Tongue (tissue), 2 donors: ENCODE results near the gene STPG2. TPM values are rescaled to one million over a fixed set of nuclear protein-coding genes. Genes with fewer than 3 reads are reported as not detected.

Experiments used
- DNase-seq: peaks from one replicate; pipeline ENCODE4 v3.0.0-alpha.2; 2015
- total RNA-seq: library from RNA; depleted of rRNA; stranded (reverse); fragments of >200 nt; gene quantifications from one replicate; pipeline ENCODE4 v1.2.3, GENCODE V29; 2014

STPG2 gene
- total RNA-seq, 1 donor from 2014 or later = 0.31 TPM

GRCh38 chr4:98092833-98093439 lies 50.3 kb downstream of the STPG2 start:
- peak; percentile 26 for DNase-seq

GRCh38 chr4:98081936-98082335 lies 61.3 kb downstream of the STPG2 start:
- DNase-seq = no peak

GRCh38 chr4:98068495-98068894 lies 74.8 kb downstream of the STPG2 start:
- DNase-seq = no peak

- no peak for DNase-seq
Measured at GRCh38 chr4:98055800-98056501, 87.3 kb downstream of the STPG2 start.

- DNase-seq = peak; percentile 12
Measured at GRCh38 chr4:98046665-98047064, 96.6 kb downstream of the STPG2 start.

- no peak for DNase-seq
Measured at GRCh38 chr4:98030059-98030458, 113.2 kb downstream of the STPG2 start.

GRCh38 chr4:98027827-98028226 lies 115.4 kb downstream of the STPG2 start:
- no peak for DNase-seq

- DNase-seq = no peak
Measured at GRCh38 chr4:98026362-98026761, 116.9 kb downstream of the STPG2 start.

- no peak for DNase-seq
Measured at GRCh38 chr4:98006814-98007412, 136.4 kb downstream of the STPG2 start.

GRCh38 chr4:98006060-98006459 lies 137.2 kb downstream of the STPG2 start:
- no peak for DNase-seq

GRCh38 chr4:98000940-98001339 lies 142.3 kb downstream of the STPG2 start:
- no peak for DNase-seq

- DNase-seq = no peak
Measured at GRCh38 chr4:97998203-97998602, 145.1 kb downstream of the STPG2 start.

- DNase-seq = no peak
Measured at GRCh38 chr4:97994765-97995465, 148.4 kb downstream of the STPG2 start.

GRCh38 chr4:97990409-97990808 lies 152.9 kb downstream of the STPG2 start:
- DNase-seq = no peak

- peak; percentile 47 for DNase-seq
Measured at GRCh38 chr4:97987019-97987648, 156.1 kb downstream of the STPG2 start.

- no peak for DNase-seq
Measured at GRCh38 chr4:97984545-97985131, 158.6 kb downstream of the STPG2 start.

- DNase-seq = peak; percentile 27
Measured at GRCh38 chr4:97978791-97979488, 164.3 kb downstream of the STPG2 start.

- DNase-seq = peak; percentile 41
Measured at GRCh38 chr4:97953171-97953941, 189.9 kb downstream of the STPG2 start.

GRCh38 chr4:97952763-97953162 lies 190.5 kb downstream of the STPG2 start:
- no peak for DNase-seq

GRCh38 chr4:97950836-97951235 lies 192.4 kb downstream of the STPG2 start:
- no peak for DNase-seq

- no peak for DNase-seq
Measured at GRCh38 chr4:97942951-97943350, 200.3 kb downstream of the STPG2 start.
